BLaER1 treated with 17β-estradiol and CSF1 and Interleukin-3, amounts not matched to agents 10 nM and 100 nM (cell line): ENCODE measurements around the gene FUT7.

ENCODE experiments used
- H3K27ac ChIP-seq, 11 experiments: shearing (Covaris generic); formaldehyde crosslinking; 2 replicates each; pipeline ENCODE4 v1.8.1; 2022
- H3K27me3 ChIP-seq, 11 experiments: shearing (Covaris generic); formaldehyde crosslinking; 2 replicates each; pipeline ENCODE4 v1.8.1; 2022
- H3K36me3 ChIP-seq, 11 experiments: shearing (Covaris generic); formaldehyde crosslinking; 2 replicates each; pipeline ENCODE4 v1.8.1; 2022
- H3K4me1 ChIP-seq, 10 experiments: shearing (Covaris generic); formaldehyde crosslinking; 2 replicates each; pipeline ENCODE4 v1.8.1; 2022
- H3K4me2 ChIP-seq, 11 experiments: shearing (Covaris generic); formaldehyde crosslinking; 2 replicates each; pipeline ENCODE4 v1.8.1; 2022
- H3K4me3 ChIP-seq, 10 experiments: shearing (Covaris generic); formaldehyde crosslinking; 2 replicates each; pipeline ENCODE4 v1.8.1; 2022
- H3K9ac ChIP-seq, 11 experiments: shearing (Covaris generic); formaldehyde crosslinking; 2 replicates each; pipeline ENCODE4 v1.8.1; 2022
- H3K9me3 ChIP-seq, 11 experiments: shearing (Covaris generic); formaldehyde crosslinking; replicated peaks in 1 of 11; 2 replicates each; pipeline ENCODE4 v1.8.1; 2022
- H4K20me1 ChIP-seq, 11 experiments: shearing (Covaris generic); formaldehyde crosslinking; 2 replicates each; pipeline ENCODE4 v1.8.1; 2022
- Cebpa-rat ChIP-seq, 11 experiments: shearing (Covaris generic); IDR thresholded peaks; 2 replicates each; pipeline ENCODE4 v1.8.1; 2022

FUT7 gene

DNA sequence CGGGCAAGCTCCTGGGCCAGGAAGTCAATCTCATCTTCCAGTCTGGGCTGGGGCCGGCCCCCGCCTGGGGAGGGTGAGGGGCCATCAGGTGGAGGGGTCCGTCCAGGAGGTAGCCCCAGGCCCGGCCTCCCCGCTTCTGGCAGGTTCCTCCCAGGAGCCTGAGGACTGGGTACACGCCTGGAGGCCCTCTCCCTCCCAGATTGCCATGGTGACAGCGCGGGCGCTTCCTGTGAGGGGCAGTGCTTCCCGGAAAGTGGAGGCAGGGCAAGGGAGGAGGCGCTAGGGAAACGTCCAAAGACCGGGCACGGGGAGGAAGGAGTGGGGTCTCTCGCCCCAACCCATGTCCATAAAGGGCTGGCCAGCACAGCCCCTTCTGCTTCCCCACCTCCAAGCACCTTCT lies 9.2 kb upstream of the FUT7 start:
- peak overlapping the region in 10 of 11 experiments; percentile 13 to 63 (median 50); a peak in 19 of 22 replicates for H3K9ac ChIP-seq
- peaks cover 46 to 95% (median 84%) of the 10 kb centered on the region in 11 experiments for H4K20me1 ChIP-seq
- peaks cover 32 to 51% (median 43%) of the 10 kb centered on the region in 11 experiments for H3K36me3 ChIP-seq
- peaks cover 54 to 88% (median 69%) of the 10 kb centered on the region in 10 experiments for H3K4me1 ChIP-seq
- peak overlapping the region in 5 of 10 experiments; percentile 6 to 59 (median 29); a peak in 9 of 20 replicates for H3K4me3 ChIP-seq
- no peak for TF ChIP-seq Cebpa-rat (IDR thresholded peaks at IDR 0.05)
- H3K4me2 ChIP-seq = peak overlapping the region; percentile 95 to 100 (median 99)
- H3K9me3 ChIP-seq = no peaks in the 10 kb centered on the region
- H3K27me3 ChIP-seq = peaks cover 0 to 21% (median 15%) of the 10 kb centered on the region in 11 experiments; a peak in 15 of 22 replicates
- peak overlapping the region in 8 of 11 experiments; percentile 5 to 57 (median 32); a peak in 14 of 22 replicates for H3K27ac ChIP-seq

DNA sequence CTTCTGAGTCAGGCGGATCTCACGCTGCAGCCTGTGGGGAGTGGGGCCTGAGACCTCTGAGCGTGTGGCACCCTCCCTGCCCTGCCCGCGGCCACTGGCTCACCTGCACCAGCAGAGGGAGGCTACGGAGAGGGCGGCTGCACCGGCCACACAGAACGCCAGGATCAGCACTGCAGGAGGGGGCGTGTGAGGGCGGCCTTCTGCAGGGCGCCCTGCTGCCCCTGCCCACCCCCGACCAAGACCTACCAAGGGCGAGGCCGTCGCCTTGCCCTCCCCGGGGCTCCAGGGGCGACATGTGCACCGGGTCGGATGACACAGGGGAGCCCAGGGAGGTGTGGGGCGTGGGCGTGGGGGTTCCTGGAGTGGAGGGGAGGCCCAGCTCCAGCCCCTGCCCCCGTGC lies 8.7 kb upstream of the FUT7 start:
- Histone ChIP-seq H3K4me3 (peak overlapping the region in 4 of 10 experiments; percentile 6 to 59 (median 39); a peak in 5 of 20 replicates), H3K4me2 (peak overlapping the region; percentile 95 to 100 (median 99)), H3K36me3 (peaks cover 32 to 56% (median 49%) of the 10 kb centered on the region in 11 experiments), H3K27ac (peak overlapping the region in 7 of 11 experiments; percentile 5 to 57 (median 35); a peak in 10 of 22 replicates), H3K9ac (peak overlapping the region in 9 of 11 experiments; percentile 13 to 63 (median 52); a peak in 15 of 22 replicates), H4K20me1 (peaks cover 51 to 98% (median 88%) of the 10 kb centered on the region in 11 experiments), H3K27me3 (peaks cover 0 to 16% (median 10%) of the 10 kb centered on the region in 11 experiments; a peak in 14 of 22 replicates), H3K4me1 (peaks cover 58 to 88% (median 71%) of the 10 kb centered on the region in 10 experiments), H3K9me3 (no peaks in the 10 kb centered on the region)
- TF ChIP-seq Cebpa-rat (IDR thresholded peaks at IDR 0.05) = no peak

DNA sequence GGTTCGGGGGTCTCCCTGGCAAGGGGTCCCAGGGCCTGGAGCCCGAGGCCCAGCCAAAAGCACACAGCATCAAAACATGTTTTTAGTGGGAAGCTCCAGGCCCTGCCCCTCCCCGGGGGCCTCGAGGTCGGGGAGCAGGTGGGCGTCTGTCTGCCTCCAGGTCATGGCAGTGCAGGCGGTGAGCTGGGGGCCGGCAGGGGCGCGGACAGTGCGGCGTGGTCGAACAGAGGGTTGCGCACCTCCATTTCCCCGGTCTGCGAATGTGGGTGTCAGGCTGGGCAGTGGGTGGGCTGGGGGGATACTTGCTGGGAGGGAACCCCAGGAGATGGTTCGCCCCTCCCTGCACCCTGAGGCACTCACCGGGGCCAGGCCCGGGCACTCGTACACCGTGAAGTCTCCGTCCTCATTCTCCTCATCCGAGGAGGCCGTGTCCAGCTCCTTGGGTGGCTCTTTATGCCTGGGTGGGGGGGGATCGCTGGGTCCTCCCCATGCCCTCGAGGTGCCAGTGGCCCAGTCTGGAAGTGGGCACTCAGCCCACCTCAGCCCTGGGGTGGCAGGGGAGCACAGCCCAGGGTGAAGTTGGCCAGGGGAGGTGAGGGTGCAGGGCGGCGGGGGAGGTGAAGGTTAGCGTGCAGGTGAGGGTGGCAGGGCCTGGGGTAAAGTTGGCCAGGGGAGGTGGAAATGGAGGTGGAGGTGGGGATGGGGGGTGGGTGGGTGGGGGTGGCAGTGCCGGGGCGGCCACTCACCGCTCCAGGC lies 7.9 kb upstream of the FUT7 start:
- no peak for TF ChIP-seq Cebpa-rat (IDR thresholded peaks at IDR 0.05)
- Histone ChIP-seq H3K4me3 (no peak overlapping the region), H3K27me3 (peaks cover 0 to 8% (median 2%) of the 10 kb centered on the region in 11 experiments; a peak in 7 of 22 replicates), H4K20me1 (peaks cover 43 to 97% (median 85%) of the 10 kb centered on the region in 11 experiments), H3K4me2 (peak overlapping the region in 1 of 11 experiments; percentile 15; a peak in 1 of 22 replicates), H3K4me1 (peaks cover 58 to 88% (median 71%) of the 10 kb centered on the region in 10 experiments), H3K9me3 (no peaks in the 10 kb centered on the region), H3K36me3 (peaks cover 32 to 58% (median 52%) of the 10 kb centered on the region in 11 experiments), H3K27ac (no peak overlapping the region), H3K9ac (no peak overlapping the region)

DNA sequence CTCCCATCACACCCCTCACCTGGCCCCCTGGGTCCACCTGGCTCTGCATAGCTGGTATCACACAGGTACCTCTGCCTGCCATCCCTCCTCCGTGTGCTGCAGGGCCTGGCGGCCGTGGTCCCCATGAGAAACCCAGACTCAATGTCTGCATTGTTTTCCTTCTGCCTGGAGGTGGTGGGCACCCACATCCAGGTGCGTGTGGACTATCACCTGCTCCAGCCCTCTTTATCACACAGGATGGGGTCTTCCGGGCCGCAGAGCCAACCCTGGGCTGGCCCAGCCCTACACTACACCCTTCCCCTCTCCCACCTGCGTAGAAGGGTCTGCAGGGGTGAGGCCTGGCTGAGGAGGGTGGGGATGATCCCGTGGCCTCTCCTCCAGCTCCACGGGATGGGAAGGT lies 7.0 kb upstream of the FUT7 start:
- no peaks in the 10 kb centered on the region for H3K9me3 ChIP-seq
- TF ChIP-seq Cebpa-rat (IDR thresholded peaks at IDR 0.05) = no peak
- 0 out of 22 replicates have a peak overlapping the region, but pooled peaks of 2 of the 11 experiments have one; percentile 23 to 26 for H3K9ac ChIP-seq
- H4K20me1 ChIP-seq = peaks cover 34 to 91% (median 76%) of the 10 kb centered on the region in 11 experiments
- H3K27ac ChIP-seq = no peak overlapping the region
- H3K4me2 ChIP-seq = peak overlapping the region in 1 of 11 experiments; percentile 15; a peak in 1 of 22 replicates
- peaks cover 55 to 84% (median 69%) of the 10 kb centered on the region in 10 experiments for H3K4me1 ChIP-seq
- H3K27me3 ChIP-seq = no peaks in the 10 kb centered on the region
- H3K36me3 ChIP-seq = peaks cover 32 to 58% (median 52%) of the 10 kb centered on the region in 11 experiments
- no peak overlapping the region; a peak in 1 of 20 replicates for H3K4me3 ChIP-seq

DNA sequence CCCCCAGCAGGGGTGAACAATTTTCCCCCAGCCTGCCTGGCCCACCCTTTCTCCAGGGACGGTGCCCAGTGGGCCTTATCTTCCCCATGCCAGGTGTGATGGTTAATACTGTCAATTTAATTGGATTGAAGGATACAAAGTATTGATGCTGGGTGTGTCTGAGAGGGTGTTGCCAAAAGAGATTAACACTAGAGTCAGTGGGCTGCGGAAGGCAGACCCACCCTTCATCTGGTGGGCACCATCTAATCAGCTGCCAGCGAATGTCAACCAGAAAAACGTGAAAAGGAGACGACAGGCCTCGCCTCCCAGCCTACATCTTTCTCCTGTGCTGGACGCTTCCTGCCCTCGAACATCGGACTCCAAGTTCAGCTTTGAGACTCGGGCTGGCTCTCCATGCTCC lies 5.6 kb upstream of the FUT7 start:
- no peaks in the 10 kb centered on the region for H3K27me3 ChIP-seq
- H3K27ac ChIP-seq = no peak overlapping the region; a peak in 1 of 22 replicates
- H3K4me2 ChIP-seq = 0 out of 22 replicates have a peak overlapping the region, but pooled peaks of 3 of the 11 experiments have one; percentile 4 to 92 (median 5)
- peaks cover 47 to 76% (median 69%) of the 10 kb centered on the region in 10 experiments for H3K4me1 ChIP-seq
- peaks cover 32 to 58% (median 52%) of the 10 kb centered on the region in 11 experiments for H3K36me3 ChIP-seq
- H3K4me3 ChIP-seq = no peak overlapping the region
- H3K9ac ChIP-seq = peak overlapping the region in 2 of 11 experiments; percentile 20 to 30; a peak in 2 of 22 replicates
- H4K20me1 ChIP-seq = peaks cover 20 to 77% (median 62%) of the 10 kb centered on the region in 11 experiments
- no peaks in the 10 kb centered on the region for H3K9me3 ChIP-seq
- TF ChIP-seq Cebpa-rat (IDR thresholded peaks at IDR 0.05) = no peak

DNA sequence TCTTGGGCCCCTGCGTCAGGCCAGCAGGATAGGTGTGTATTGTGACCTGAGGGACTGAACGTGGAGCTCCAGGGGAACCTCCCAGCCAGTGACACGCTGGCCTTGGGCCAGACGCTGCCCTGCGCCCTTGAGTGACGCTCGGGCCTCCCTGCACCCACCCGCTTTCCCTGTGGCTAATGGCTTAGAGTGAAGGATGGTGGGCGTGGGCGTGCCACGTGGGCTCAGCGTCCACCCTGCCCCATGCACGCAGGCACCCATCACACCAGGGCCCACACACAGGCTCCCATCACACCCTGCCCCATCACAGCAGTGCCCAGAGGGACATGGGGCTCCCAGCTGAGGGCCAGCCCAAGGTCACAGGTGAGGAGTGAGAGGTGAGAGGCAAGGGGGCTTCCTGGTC lies 5.1 kb upstream of the FUT7 start:
- peak overlapping the region in 3 of 11 experiments; percentile 4 to 92 (median 5); a peak in 1 of 22 replicates for H3K4me2 ChIP-seq
- H3K9ac ChIP-seq = peak overlapping the region in 4 of 11 experiments; percentile 25 to 72 (median 36); a peak in 4 of 22 replicates
- peak overlapping the region in 1 of 11 experiments; percentile 16; a peak in 1 of 22 replicates for H3K27ac ChIP-seq
- TF ChIP-seq Cebpa-rat (IDR thresholded peaks at IDR 0.05) = no peak
- H3K27me3 ChIP-seq = no peaks in the 10 kb centered on the region
- H4K20me1 ChIP-seq = peaks cover 16 to 72% (median 60%) of the 10 kb centered on the region in 11 experiments
- H3K36me3 ChIP-seq = peaks cover 32 to 58% (median 51%) of the 10 kb centered on the region in 11 experiments
- H3K9me3 ChIP-seq = no peaks in the 10 kb centered on the region
- no peak overlapping the region for H3K4me3 ChIP-seq
- H3K4me1 ChIP-seq = peaks cover 43 to 75% (median 67%) of the 10 kb centered on the region in 10 experiments

DNA sequence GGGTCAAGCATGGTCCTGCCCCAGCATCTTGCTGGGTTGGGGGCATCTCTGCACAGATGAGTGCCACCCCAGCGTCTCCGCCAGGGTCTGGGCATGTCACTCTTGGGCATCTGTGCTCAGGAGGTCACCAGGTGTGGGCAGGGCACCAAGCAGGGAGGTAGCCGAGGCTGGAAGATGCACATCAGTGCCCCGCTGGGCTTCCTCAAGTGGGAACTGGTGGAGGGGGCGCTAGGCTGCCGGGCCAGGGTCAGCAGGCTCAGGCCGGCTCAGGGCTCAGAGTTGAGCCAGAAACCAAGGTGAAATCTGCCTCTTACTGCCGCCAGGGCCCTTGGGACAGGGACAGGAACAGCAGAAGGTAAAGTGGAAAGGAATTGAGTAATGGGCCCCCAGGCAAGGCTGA lies 4.0 kb upstream of the FUT7 start:
- Histone ChIP-seq H3K27ac (peak overlapping the region in 3 of 11 experiments; percentile 10 to 97 (median 32); a peak in 5 of 22 replicates), H3K27me3 (no peaks in the 10 kb centered on the region)

DNA sequence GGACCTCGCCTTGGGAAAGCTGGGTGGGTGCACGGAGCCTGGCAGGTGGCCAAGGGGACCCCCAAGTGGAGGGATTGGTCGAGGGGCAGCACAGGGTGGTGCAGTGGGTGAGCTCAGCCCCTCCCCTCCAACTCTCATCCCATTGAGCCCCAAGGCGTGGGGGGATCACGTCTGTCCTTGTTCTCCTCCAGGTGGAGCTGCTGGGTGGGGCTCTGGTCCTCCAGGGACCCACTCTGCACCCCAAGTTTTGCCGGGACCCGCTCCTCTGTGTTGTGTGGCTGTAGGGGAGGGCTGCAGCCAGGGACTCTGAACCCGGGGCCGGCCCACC lies 3.6 kb upstream of the FUT7 start:
- Histone ChIP-seq H3K27ac (peak overlapping the region in 4 of 11 experiments; percentile 32 to 97 (median 76); a peak in 6 of 22 replicates), H3K9me3 (no peaks in the 10 kb centered on the region), H3K4me1 (peaks cover 36 to 72% (median 65%) of the 10 kb centered on the region in 10 experiments), H3K4me2 (peak overlapping the region; percentile 82 to 97 (median 92)), H4K20me1 (peaks cover under 1 to 56% (median 44%) of the 10 kb centered on the region in 11 experiments; a peak in 20 of 22 replicates), H3K27me3 (no peaks in the 10 kb centered on the region), H3K36me3 (peaks cover 29 to 61% (median 49%) of the 10 kb centered on the region in 11 experiments), H3K4me3 (peak overlapping the region in 8 of 10 experiments; percentile 44 to 81 (median 72); a peak in 13 of 20 replicates), H3K9ac (peak overlapping the region; percentile 21 to 82 (median 72); a peak in 18 of 22 replicates)
- no peak for TF ChIP-seq Cebpa-rat (IDR thresholded peaks at IDR 0.05)

More for the DNA sequence above, 4.0 kb upstream of the FUT7 start:
- H3K4me1 ChIP-seq = peaks cover 37 to 73% (median 65%) of the 10 kb centered on the region in 10 experiments
- no peaks in the 10 kb centered on the region for H3K9me3 ChIP-seq
- peak overlapping the region; percentile 21 to 82 (median 72); a peak in 16 of 22 replicates for H3K9ac ChIP-seq
- H3K4me2 ChIP-seq = peak overlapping the region; percentile 82 to 97 (median 92)
- H4K20me1 ChIP-seq = peaks cover 6 to 61% (median 49%) of the 10 kb centered on the region in 11 experiments; a peak in 20 of 22 replicates
- no peak for TF ChIP-seq Cebpa-rat (IDR thresholded peaks at IDR 0.05)
- peak overlapping the region in 3 of 10 experiments; percentile 70 to 81 (median 81); a peak in 3 of 20 replicates for H3K4me3 ChIP-seq
- H3K36me3 ChIP-seq = peaks cover 32 to 61% (median 51%) of the 10 kb centered on the region in 11 experiments
